Adrenal gland (tissue), 5 donors: ENCODE measurements around the gene PARD6G.

Source experiments
- CTCF ChIP-seq, 6 experiments: fragments of 450-650 bp in 4 of 6; fragments of 200-600 bp in 2 of 6; sonication (generic) in 1 of 6; IDR thresholded peaks; 1 replicate in 5 of 6; 2 replicates in 1 of 6; pipeline versions ENCODE4 v1.5.1 to v1.8.0; 2016 to 2021; ENCODE audit warnings: antibody characterized with exemption in 6 of 6, mild to moderate bottlenecking in 2 of 6, moderate library complexity in 1 of 6
- POLR2A ChIP-seq, 2 donors: fragments of 450-650 bp; IDR thresholded peaks; one replicate each; pipeline ENCODE4 v1.6.1; 2017; ENCODE audit warnings: antibody characterized with exemption in 2 of 2, mild to moderate bottlenecking in 2 of 2, moderate library complexity in 1 of 2
- donor health status: DM: no; HTN: no; CAD: no.

GRCh38 chr18:80182855-80183254 is 64.5 kb downstream of the PARD6G start:
- no peak for TF ChIP-seq CTCF (IDR thresholded peaks at IDR 0.05)
- TF ChIP-seq POLR2A (IDR thresholded peaks at IDR 0.05), result no peak
